NCI-H460 (cell line): Measurements from ENCODE around the gene RABGGTA. TPM values are rescaled to one million over a fixed set of nuclear protein-coding genes. Genes with fewer than 3 reads are reported as not detected.

Experiments used
- DNase-seq: peaks from one replicate; pipeline ENCODE4 v3.0.0-alpha.2; 2016; ENCODE audit warnings: low read depth; ENCODE audit errors: extremely low read depth
- polyA plus RNA-seq: library from polyadenylated mRNA; depleted of rRNA; stranded (reverse); fragments of >200 nt; gene quantifications from 2 replicates; pipeline ENCODE4 v1.2.3, GENCODE V29; 2014; cell fraction: nucleus; rRNA removed
- total RNA-seq: library from RNA; depleted of rRNA; stranded (reverse); fragments of >200 nt; shearing (Covaris generic); gene quantifications from 2 replicates; pipeline ENCODE4 v1.2.3, GENCODE V29; 2014; rRNA removed

The RABGGTA gene, protein sequence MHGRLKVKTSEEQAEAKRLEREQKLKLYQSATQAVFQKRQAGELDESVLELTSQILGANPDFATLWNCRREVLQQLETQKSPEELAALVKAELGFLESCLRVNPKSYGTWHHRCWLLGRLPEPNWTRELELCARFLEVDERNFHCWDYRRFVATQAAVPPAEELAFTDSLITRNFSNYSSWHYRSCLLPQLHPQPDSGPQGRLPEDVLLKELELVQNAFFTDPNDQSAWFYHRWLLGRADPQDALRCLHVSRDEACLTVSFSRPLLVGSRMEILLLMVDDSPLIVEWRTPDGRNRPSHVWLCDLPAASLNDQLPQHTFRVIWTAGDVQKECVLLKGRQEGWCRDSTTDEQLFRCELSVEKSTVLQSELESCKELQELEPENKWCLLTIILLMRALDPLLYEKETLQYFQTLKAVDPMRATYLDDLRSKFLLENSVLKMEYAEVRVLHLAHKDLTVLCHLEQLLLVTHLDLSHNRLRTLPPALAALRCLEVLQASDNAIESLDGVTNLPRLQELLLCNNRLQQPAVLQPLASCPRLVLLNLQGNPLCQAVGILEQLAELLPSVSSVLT
- 32.2 and 34.2 TPM in 2 replicates for total RNA-seq
- polyA plus RNA-seq: 77.4 and 89.5 TPM in 2 replicates

DNA sequence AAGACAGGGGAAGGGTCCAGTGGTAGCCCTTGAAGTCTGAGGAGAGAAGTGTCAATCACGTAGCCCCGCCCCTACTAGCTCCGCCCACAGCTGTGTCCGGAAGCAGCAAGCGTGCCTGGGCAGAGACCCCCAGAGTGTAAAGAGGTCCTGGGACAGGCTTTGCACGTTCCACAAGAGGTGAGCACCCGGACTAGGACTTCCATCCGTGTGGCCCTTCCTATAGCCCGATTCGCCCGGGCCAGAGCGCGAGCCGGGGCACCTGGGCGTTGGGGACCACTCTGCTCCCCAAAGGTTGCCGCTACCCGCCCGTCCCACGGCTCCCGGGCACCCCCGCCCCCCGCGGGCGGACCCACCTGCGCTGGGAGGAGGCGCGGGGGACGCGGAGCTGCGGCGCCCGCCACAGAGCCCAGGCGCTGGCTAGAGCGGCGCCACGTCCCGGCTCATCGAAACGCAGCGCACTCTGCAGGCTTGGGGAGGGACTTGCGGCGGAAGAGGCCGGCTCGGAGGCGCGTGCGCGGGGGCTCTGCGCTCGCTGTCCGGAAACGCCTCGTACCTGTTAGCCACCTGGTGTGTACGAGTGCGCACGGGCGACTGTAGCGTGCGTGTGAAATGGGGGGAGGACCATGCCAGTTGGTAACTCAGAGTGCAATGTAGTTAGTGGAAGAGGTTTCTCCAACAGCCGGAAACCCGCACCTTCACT is at the start of gene RABGGTA:
TSS of gene RABGGTA (minus strand) at position 464 of the 700 bp plus-strand sequence. CDS start 482 bp downstream, outside the sequence.
- peak; percentile 82 for DNase-seq

DNA sequence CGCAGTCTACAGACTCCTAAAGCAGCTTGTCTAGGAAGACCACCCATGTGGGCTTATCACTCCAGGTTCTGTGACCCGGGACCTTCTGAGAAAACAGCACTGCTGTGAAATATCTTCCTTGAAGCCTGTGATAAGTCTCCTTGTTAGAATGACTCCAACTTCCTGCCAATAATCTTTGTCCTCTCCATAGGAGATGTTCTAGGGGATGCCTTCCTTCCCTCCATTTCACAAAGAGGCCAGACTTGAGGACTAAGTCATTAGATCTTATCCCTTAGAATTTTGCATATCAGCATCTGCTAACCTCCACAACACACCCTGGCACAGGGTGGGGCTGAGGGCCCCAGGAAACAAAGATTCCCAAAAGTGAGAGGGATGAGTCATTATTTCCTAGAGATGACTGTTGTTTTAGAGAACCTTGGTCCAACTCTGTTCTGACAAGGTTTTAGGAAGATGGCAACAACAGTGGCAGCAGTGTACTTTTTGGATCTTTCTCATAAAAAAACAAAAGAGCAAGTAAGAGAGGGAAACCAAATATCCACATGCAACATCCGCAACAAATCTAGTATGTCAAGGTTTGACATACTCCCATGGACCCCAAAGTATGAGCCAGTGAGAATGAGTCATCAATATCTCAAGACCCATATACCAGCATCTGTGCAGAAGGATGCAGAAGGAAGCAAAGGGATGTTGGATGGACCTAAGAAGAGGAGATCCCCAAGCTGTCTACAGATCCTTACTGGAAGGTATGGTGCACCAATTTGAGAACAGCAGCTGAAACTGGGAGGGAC is 45.9 kb upstream of the RABGGTA start:
- no peak for DNase-seq

DNA sequence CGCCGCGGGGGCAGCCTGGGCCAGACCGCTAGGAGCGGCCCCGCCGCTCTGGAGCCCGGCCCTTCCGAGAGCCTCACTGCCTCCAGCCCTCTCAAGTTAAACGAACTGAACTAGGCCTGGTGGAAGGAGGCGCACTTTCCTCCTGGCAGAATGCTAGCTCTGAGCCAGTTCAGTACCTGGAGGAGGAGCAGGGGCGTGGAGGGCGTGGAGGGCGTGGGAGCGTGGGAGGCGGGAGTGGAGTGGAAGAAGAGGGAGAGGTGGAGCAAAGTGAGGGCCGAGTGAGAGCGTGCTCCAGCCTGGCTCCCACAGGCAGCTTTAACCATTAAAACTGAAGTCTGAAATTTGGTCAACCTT is 45.2 kb upstream of the RABGGTA start:
- no peak for DNase-seq

DNA sequence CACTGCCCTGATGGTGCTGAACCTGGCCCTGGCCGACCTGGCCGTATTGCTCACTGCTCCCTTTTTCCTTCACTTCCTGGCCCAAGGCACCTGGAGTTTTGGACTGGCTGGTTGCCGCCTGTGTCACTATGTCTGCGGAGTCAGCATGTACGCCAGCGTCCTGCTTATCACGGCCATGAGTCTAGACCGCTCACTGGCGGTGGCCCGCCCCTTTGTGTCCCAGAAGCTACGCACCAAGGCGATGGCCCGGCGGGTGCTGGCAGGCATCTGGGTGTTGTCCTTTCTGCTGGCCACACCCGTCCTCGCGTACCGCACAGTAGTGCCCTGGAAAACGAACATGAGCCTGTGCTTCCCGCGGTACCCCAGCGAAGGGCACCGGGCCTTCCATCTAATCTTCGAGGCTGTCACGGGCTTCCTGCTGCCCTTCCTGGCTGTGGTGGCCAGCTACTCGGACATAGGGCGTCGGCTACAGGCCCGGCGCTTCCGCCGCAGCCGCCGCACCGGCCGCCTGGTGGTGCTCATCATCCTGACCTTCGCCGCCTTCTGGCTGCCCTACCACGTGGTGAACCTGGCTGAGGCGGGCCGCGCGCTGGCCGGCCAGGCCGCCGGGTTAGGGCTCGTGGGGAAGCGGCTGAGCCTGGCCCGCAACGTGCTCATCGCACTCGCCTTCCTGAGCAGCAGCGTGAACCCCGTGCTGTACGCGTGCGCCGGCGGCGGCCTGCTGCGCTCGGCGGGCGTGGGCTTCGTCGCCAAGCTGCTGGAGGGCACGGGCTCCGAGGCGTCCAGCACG is 44.6 kb upstream of the RABGGTA start:
- no peak for DNase-seq

DNA sequence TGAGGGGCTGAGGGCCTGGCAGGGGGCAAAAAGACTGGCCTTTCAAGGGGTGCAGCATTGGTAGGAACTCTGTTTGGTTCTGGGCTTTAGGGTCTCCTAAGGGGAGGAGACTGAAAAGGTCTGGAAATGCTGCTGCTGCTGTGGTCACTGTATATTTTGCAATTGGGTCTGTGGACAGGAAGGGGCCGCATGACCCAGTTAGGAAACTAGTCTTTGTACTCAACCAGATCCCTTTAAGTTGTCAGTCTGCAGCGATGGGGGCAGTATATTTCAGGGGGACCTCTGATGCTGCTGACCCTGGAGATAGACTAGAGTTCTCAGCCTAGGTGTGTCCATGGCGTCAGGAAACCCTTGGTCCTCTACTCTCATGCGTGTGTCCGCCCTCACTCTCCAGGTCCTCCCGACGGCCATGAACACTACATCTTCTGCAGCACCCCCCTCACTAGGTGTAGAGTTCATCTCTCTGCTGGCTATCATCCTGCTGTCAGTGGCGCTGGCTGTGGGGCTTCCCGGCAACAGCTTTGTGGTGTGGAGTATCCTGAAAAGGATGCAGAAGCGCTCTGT is 43.9 kb upstream of the RABGGTA start:
- DNase-seq: no peak

DNA sequence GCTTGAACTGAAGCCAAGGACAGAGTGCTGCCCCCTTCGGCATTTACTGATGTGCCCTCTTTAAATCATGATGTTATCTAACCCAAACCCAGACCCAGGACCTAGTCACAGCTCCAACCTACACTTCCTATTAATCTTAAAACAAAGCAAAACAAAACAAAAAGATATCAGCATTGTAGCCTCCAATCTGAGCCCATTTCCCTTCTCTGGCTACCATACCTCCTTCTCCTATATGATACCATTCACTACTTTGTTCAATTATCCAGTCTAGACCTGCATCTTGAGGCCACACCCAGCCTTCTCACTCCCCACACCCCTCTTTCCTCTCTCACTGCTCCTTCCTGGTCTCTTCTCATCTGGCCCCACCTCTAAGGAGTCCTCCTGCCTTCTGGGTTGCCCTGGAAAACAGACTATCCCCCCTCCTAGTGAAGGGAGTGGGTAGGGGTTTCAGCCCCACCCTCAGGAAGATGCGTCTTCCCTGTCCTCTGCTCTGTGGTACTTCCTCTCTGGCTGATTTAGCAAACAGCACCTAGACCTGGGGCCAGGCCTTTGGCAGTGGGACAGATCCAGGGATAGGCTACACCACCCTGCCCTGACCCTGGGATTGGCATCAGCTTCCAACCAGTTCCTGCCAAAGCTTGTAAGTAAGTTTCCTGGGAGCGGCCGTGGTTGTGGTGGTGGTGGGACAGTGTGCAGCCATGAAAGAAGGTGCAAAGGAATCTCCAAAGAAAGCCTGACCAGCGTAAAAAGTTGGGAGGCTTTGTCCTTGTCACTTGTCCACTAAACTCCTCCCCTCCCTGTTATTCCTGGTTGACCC is 43.2 kb upstream of the RABGGTA start:
- DNase-seq: no peak

DNA sequence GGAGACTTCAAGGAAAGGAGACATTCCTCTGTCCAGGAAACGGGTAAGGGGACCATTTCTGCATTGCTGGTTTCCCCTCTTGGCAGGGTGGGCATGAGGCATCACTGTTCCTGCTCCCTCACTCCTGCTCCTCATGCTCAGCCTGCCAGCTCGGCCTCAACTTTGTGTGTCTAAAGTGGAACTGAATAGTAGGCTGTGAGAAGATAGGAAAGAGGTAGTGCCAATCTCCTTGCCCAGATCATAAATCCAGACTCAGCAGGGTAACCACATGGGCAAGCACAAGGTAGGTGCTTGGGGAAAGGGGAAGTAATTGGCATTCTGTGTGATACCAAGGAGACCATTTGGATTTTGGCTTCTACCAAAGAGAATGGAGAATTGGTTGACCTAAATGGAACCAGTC is 42.5 kb upstream of the RABGGTA start:
- DNase-seq: no peak

DNA sequence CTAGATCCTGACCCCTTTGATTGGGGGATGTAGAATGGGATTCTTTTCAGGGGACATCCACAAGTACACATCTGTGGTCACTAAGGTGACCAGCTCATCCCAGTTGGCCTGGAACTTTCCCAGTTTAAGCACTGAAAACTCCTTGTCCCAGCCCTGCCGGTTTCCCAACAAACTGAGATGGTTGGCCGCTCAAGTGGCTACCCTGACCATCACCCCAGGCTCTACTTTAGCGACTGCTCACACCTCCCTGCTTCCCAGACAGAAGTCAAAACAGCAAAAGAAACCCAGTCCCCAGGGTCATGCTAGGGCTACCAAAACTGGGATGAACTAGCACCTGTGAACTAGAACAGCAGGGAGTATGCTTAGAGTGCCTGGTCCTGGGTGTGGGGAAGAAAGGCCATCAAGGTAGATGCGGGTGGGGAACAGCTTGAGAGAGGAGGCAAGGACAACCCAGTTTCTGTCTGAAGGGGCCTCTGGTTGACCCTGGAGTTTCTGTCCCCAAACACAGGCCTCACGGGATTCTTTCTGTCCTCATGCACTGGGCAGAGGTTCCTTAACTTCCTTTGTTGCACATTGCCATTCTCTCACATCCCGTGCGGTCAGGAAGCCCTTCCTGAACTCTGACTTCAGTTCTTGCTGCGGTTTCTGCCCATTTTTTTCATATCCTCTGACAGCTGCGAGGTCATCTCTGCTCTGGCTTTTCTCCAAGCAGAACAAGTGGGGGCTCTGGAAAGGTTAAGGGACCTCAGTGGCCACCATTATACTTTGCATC is 41.5 kb upstream of the RABGGTA start:
- no peak for DNase-seq

DNA sequence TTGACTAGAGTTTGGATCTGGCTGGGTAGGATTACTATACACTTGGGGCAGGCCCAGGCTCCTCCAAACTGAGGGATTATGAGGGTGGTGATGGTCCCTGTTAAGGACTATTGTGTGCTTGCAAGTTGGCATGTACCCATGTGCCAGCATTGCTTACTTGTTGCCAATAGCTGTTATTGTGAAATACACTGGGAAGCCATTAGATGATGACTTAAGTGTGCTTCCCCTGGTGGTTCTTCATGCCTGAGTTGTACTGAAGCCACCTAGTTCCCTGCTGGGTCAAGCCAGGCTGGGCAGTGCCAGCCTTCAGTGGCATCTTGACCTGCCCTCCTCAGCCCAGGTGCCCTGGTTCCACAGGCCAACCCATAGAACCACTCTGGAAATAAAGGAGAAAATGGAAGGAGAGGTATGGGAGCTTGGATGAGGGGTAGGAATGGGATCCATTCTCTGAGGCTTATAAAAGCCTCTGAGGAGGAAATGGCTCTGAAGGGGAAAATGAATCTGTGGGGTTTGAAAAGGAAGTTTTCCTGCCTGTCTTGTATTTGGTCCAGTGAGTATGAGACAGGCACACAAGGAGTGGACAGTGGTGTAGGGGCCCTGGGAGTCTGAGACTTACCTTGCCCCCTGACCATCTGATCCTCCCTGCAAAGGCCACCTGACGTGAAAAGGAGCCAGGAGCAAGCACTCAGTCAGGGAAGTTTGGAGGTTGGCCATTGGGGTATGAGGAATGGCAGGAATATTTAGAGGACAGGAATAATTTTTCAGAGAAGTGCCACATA is 40.6 kb upstream of the RABGGTA start:
- no peak for DNase-seq

DNA sequence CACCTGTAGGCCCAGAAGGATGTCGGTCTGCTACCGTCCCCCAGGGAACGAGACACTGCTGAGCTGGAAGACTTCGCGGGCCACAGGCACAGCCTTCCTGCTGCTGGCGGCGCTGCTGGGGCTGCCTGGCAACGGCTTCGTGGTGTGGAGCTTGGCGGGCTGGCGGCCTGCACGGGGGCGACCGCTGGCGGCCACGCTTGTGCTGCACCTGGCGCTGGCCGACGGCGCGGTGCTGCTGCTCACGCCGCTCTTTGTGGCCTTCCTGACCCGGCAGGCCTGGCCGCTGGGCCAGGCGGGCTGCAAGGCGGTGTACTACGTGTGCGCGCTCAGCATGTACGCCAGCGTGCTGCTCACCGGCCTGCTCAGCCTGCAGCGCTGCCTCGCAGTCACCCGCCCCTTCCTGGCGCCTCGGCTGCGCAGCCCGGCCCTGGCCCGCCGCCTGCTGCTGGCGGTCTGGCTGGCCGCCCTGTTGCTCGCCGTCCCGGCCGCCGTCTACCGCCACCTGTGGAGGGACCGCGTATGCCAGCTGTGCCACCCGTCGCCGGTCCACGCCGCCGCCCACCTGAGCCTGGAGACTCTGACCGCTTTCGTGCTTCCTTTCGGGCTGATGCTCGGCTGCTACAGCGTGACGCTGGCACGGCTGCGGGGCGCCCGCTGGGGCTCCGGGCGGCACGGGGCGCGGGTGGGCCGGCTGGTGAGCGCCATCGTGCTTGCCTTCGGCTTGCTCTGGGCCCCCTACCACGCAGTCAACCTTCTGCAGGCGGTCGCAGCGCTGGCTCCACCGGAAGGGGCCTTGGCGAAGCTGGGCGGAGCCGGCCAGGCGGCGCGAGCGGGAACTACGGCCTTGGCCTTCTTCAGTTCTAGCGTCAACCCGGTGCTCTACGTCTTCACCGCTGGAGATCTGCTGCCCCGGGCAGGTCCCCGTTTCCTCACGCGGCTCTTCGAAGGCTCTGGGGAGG is 39.5 kb upstream of the RABGGTA start, which contains the start of gene LTB4R:
TSS of gene LTB4R (plus strand) at position 857 of the 959 bp plus-strand sequence. CDS start 4,150 bp downstream, outside the sequence.
- no peak for DNase-seq

DNA sequence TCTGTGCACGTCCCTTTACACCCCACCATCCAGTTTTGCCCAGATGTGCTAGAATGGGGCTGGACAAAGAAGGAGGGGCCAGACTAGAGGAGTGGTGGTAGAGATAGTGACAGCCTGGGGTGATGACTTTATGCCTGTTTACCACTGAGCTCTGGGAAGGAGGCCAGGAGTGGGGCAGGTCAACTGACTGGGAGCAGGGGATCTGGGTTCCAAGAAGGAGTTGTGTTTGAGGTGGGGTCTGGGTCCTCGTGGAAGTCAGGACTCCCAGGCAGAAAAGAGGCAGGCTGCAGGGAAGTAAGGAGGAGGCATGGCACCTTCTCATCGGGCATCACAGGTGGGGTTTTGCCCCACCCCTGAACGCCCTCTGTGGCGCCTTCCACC is 38.9 kb upstream of the RABGGTA start:
- no peak for DNase-seq

DNA sequence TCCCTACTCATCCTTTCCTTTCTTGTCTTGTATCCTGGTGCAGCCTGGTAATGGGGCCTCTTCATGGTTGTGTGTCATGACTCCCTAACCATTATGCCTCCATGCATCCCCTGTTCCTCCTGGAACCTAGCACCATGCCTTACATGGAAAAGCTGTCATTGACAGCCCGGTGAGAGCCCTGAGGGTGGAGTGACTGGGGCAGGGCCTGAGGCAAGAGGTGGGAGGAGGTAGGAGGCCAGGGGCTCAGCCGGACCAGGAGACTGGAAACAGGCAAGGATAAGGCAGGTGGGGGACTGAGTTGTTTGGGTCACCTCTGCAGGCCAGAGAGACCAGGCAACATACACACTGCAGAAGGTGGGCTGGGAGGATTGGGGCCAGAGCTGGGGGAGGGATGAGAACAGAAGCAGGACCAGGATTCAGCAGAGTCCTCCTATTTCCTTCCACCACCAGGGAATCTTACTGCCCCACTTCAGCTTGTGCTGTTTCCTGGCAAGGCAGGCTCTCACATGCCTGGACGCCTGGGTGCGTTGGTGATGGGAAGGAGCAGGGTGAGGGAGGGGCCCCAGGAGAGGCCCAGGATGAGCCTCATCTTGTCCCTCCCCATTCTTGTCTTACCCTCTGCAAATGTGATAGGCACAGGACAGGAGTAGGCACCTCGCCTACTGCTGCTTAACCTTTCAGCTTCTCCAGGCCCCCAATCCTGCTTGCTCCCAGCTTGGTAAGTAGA is 38.3 kb upstream of the RABGGTA start, which contains the start of gene LTB4R2:
TSS of gene LTB4R2 (plus strand) at position 603 of the 727 bp plus-strand sequence. CDS start 525 bp downstream, outside the sequence.
- DNase-seq: no peak

DNA sequence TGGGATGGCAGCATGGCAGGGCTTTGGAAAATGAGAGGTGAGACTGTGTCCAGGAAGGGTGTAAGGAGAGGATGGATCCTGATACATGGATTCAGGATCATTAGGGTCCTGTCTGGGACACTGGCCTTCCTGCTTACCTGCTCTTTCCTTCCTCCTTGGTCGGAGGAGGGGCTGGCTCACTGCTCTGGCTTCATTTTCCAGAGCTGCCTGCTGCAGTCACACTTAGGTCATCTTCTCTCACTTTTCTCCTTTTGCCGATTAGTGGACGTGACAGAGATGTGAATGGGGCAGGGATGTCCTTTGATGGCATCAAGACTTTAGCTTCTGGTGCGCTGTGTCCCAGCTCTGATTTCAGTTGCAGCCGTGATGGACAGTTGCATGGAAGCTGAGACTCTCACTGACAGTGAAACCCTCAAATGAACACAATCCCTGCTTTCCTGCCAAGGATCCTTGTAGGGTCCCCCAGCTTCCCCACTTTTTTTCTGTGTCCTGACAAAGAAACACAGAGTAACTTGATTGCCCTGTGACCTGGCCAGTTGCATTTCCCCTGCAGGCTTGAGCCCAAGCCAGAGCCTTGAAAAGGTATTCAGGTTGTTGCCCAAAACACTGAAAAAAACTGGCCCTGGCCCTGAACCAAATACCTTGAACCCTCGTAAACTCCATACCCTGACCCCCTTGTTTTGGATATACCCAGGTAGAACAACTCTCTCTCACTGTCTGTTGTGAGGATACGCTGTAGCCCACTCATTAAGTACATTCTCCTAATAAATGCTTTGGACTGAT is 37.1 kb upstream of the RABGGTA start:
- DNase-seq: no peak

DNA sequence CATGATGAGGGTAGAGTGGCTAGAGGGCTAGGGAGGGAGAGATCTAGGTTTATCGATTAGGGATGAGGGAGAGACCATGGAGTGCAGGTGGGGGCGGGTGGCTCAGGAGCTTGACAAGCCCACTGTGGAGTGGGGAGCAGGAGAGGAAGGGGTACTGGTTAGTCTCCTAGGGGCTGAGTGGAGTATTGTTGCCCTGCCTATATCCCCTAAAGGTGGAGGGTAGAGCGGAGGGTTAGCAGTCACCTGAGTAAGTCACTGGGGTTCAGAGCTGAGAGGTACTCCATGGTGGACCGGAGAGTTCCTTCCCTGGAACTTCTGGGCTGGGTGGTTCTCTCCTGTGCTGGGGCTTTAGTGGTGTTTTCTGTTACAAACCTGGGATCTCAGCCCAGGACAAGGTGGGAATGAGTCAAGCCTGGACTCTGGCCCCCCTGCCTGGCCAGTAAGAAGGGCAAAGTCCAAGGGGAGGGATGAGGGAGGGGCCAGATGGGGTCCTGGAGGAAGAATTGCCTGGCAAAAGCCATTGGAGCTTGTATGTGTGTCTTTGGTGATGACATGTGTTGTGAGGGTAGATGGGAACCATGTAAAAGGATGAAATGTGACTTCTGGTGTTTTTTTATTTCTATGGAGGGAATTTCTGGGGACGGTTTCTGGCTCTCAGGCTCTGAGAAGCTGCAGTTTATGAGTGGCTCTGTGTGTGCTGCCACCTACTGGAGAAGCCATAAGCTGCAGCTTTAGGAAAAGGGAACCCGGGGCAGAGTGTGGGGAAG is 36.4 kb upstream of the RABGGTA start, which contains the start of gene CIDEB:
TSS of gene CIDEB (minus strand) at position 403 of the 767 bp plus-strand sequence. CDS start at position 284, 119 bp downstream.
- peak; percentile 58 for DNase-seq
